Upper lobe of left lung (tissue), 6 donors: ENCODE results near the gene EXOSC5. TPM values are rescaled to one million over a fixed set of nuclear protein-coding genes. Genes with fewer than 3 reads are reported as not detected.
A peak's percentile ranks its signal among the peaks of the same experiment; 100 is the strongest.
"Not testable (repeated sequence)": the region's sequence is repeated elsewhere in the genome, so short reads cannot be mapped to it uniquely, and the experiment has no call there.

ENCODE experiments used
- ATAC-seq, 2 donors: fragments of 200-7000 bp; cut with Tn5 transposase; one replicate each; pipeline ENCODE4 v1.9.1; 2022; ENCODE audit warnings: mild to moderate bottlenecking in 2 of 2, moderate library complexity in 2 of 2; ENCODE audit not compliant: low FRiP score in 2 of 2
- DNase-seq, 2 donors: peaks; one replicate each; pipeline ENCODE4 v3.0.0-alpha.2; 2019 to 2020
- H3K27ac ChIP-seq, 4 donors: fragments of 200-600 bp; sonication (generic); one replicate each; pipeline ENCODE4 v1.5.1; 2016 to 2019
- H3K27me3 ChIP-seq, 4 donors: fragments of 200-600 bp; sonication (generic); one replicate each; pipeline ENCODE4 v1.5.1; 2017 to 2019
- H3K36me3 ChIP-seq, 4 donors: fragments of 200-600 bp; sonication (generic); one replicate each; pipeline ENCODE4 v1.5.1; 2016 to 2019
- H3K4me1 ChIP-seq, 4 donors: fragments of 200-600 bp; sonication (generic); one replicate each; pipeline ENCODE4 v1.5.1; 2018 to 2019
- H3K4me3 ChIP-seq, 4 donors: fragments of 200-600 bp; sonication (generic); one replicate each; pipeline ENCODE4 v1.5.1; 2017 to 2019; ENCODE audit warnings: mild to moderate bottlenecking in 2 of 4, moderate library complexity in 1 of 4
- H3K9me3 ChIP-seq, 4 donors: fragments of 200-600 bp; sonication (generic); one replicate each; pipeline ENCODE4 v1.5.1; 2018 to 2019
- EP300 ChIP-seq, 4 donors: sonication (generic); formaldehyde crosslinking; IDR thresholded peaks; one replicate each; pipeline ENCODE4 v1.5.1; 2017; ENCODE audit warnings: antibody characterized with exemption in 4 of 4, control low read depth in 2 of 4
- POLR2A ChIP-seq, 4 donors: fragments of 450-650 bp; IDR thresholded peaks; one replicate each; pipeline ENCODE4 v1.5.1; 2016 to 2017; ENCODE audit warnings: antibody characterized with exemption in 4 of 4, mild to moderate bottlenecking in 2 of 4
- POLR2AphosphoS5 ChIP-seq, 2 donors: sonication (generic); formaldehyde crosslinking; IDR thresholded peaks; one replicate each; pipeline ENCODE4 v1.5.1; 2017; ENCODE audit warnings: antibody characterized with exemption in 2 of 2
- WGBS, 2 donors: methylation state at CpG; one replicate each; pipeline ENCODE4 v1.1.5; 2017 to 2018; 5-methylcytosine and 5-hydroxymethylcytosine counted together
- total RNA-seq, 6 donors: library from RNA; depleted of rRNA in 4 of 6; stranded (reverse); fragments of >200 nt in 4 of 6; gene quantifications; one replicate each; pipeline versions ENCODE4 v1.1.0 to v1.2.1, GENCODE V29; 2016 to 2021
- TF ChIP-seq, protein P1 (sequence below), 6 experiments: fragments of 450-650 bp in 4 of 6; fragments of 200-600 bp in 2 of 6; sonication (generic) in 2 of 6; IDR thresholded peaks; one replicate each; pipeline ENCODE4 v1.5.1; 2016 to 2019; ENCODE audit warnings: antibody characterized with exemption in 6 of 6
- donor health status: DM: no; HTN: no; CAD: no; lungs with moderate emphysema.
- donor health status: DM: no; HTN: yes; CAD: no; lungs with severe emphysema.

The EXOSC5 gene
- total RNA-seq, 6 donors from 2014 or later: 0.89 to 18.4 (median 16.0) TPM

DNA sequence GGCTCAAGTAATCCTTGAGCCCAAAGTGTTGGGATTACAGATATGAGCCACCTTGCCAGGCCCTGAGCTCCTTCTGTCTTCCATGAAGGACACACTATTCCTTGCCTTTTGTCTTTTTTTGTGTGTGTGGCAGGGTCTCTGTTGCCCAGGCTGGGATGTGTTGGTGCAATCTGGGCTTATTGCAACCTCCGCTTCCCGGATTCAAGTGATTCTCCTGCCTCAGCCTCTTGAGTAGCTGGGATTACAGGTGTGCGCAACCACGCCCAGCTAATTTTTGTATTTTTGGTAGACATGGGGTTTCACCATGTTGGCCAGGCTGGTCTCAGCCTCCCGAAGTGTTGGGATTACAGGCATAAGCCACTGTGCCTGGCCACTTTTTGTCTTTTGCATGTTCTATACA, 11.7 kb upstream of the EXOSC5 start:
- H3K27ac ChIP-seq: peak overlapping the region; percentile 81 to 92 (median 84)
- H3K4me1 ChIP-seq: peaks cover 62 to 91% (median 80%) of the 10 kb centered on the region in 4 donors
- not testable (repeated sequence) for H3K4me3 ChIP-seq, ATAC-seq, H3K27me3 ChIP-seq, H3K9me3 ChIP-seq
- peak in 1 of 2 donors; percentile 60 for DNase-seq
- WGBS, 2 donors: 65 to 78% methylated on average over 5 of the region's 5 CpGs
- peak in 3 of 4 donors; percentile 27 to 78 (median 70) for TF ChIP-seq EP300 (IDR thresholded peaks at IDR 0.05)
- peaks cover 0 to 21% (median 7%) of the 10 kb centered on the region in 4 donors for H3K36me3 ChIP-seq

DNA sequence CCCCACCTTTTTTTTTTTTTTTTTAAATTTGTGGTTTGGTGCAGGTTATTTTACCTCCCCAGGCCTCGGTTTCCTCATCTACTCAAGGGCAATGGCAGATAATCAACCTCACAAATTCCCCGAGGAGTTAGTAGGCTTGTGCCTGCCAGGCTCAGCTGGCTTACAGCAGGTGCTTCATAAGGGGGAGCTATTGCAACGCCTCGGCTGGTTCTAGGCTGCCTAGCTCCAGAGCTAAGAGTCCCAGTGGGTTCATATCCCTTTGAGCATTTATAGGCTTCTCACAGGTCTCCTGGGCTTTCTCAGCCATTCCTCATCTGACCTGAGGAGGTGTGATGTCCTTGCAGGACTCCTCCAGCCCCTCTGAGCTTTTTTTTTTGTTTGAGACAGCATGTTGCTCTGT, 11.1 kb upstream of the EXOSC5 start:
- peak overlapping the region; percentile 81 to 92 (median 84) for H3K27ac ChIP-seq
- H3K36me3 ChIP-seq: peaks cover 0 to 17% (median 4%) of the 10 kb centered on the region in 4 donors
- WGBS, 2 donors: 65 to 93% methylated on average over 4 of the region's 4 CpGs
- H3K4me1 ChIP-seq: peaks cover 62 to 85% (median 79%) of the 10 kb centered on the region in 4 donors
- no peaks in the 10 kb centered on the region for H3K27me3 ChIP-seq
- ATAC-seq (no peak), DNase-seq (peak in 1 of 2 donors; percentile 72)
- TF ChIP-seq, protein P1, sequence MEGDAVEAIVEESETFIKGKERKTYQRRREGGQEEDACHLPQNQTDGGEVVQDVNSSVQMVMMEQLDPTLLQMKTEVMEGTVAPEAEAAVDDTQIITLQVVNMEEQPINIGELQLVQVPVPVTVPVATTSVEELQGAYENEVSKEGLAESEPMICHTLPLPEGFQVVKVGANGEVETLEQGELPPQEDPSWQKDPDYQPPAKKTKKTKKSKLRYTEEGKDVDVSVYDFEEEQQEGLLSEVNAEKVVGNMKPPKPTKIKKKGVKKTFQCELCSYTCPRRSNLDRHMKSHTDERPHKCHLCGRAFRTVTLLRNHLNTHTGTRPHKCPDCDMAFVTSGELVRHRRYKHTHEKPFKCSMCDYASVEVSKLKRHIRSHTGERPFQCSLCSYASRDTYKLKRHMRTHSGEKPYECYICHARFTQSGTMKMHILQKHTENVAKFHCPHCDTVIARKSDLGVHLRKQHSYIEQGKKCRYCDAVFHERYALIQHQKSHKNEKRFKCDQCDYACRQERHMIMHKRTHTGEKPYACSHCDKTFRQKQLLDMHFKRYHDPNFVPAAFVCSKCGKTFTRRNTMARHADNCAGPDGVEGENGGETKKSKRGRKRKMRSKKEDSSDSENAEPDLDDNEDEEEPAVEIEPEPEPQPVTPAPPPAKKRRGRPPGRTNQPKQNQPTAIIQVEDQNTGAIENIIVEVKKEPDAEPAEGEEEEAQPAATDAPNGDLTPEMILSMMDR (IDR thresholded peaks at IDR 0.05): no peak
- no peak for TF ChIP-seq POLR2AphosphoS5 (IDR thresholded peaks at IDR 0.05)
- TF ChIP-seq POLR2A (IDR thresholded peaks at IDR 0.05): no peak
- no peak for TF ChIP-seq EP300 (IDR thresholded peaks at IDR 0.05)
- no peaks in the 10 kb centered on the region for H3K9me3 ChIP-seq
- no peak overlapping the region for H3K4me3 ChIP-seq

DNA sequence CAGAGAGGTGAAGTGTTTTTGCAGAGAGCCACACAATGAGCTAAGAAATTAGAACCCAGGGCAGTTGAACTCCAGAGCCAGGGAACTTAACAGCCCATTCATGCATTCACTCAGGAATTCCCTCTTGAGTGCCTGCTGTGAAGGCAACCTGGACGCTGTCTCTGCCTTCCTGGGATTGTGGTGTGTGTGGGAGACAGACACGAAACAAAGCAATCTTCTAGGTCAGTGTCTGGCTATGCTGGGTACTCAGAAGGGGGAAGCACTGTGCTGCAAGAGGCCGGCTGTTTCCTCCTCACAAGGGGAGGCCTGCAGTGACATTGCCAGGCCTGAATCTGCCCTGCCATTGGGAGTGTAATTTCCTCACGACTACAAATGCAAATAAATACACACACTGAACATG, 10.1 kb upstream of the EXOSC5 start:
- Histone ChIP-seq H3K9me3 (no peaks in the 10 kb centered on the region), H3K4me1 (peaks cover 66 to 83% (median 75%) of the 10 kb centered on the region in 4 donors), H3K27ac (peak overlapping the region; percentile 69 to 92 (median 83)), H3K27me3 (no peaks in the 10 kb centered on the region), H3K4me3 (no peak overlapping the region), H3K36me3 (peaks cover 0 to 23% (median 2%) of the 10 kb centered on the region in 4 donors)
- TF ChIP-seq, protein P1 (IDR thresholded peaks at IDR 0.05): peak in 1 of 6 experiments; percentile 23
- TF ChIP-seq EP300 (IDR thresholded peaks at IDR 0.05) (no peak), POLR2A (IDR thresholded peaks at IDR 0.05) (peak in 1 of 4 donors; percentile 8)
- ATAC-seq (peak; percentile 58 to 59), DNase-seq (no peak)
- 17 to 18% methylated on average over 1 to 4 of the region's 4 CpGs for WGBS, 2 donors

DNA sequence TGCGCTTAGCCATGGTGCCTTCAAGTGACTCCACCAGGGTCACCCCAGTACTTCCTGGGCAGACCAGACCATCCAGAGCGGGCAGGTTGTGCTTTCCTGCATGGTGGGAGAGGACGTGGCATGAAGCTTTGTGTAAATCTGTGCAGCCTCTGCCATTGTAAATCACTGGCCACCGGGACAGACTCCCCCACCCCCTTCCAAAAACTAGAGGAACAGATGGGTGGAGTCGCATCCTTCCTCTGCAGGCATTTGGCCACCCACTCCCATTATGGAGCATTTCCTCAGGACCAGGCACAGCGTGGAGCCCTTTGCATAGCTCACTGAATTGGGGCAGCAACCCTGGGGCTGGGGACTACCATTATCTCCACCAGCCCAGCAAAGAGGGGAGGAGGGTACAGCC, 8.6 kb upstream of the EXOSC5 start:
- peak overlapping the region; percentile 69 to 92 (median 83) for H3K27ac ChIP-seq
- H3K9me3 ChIP-seq: no peaks in the 10 kb centered on the region
- DNase-seq: no peak
- TF ChIP-seq POLR2A (IDR thresholded peaks at IDR 0.05) (no peak), POLR2AphosphoS5 (IDR thresholded peaks at IDR 0.05) (peak in 1 of 2 donors; percentile 33), EP300 (IDR thresholded peaks at IDR 0.05) (no peak)
- H3K27me3 ChIP-seq: no peaks in the 10 kb centered on the region
- H3K4me3 ChIP-seq: no peak overlapping the region
- 66 to 69% methylated on average over 6 of the region's 6 CpGs for WGBS, 2 donors
- no peak for ATAC-seq
- H3K36me3 ChIP-seq: peaks cover 0 to 14% (median 2%) of the 10 kb centered on the region in 4 donors
- H3K4me1 ChIP-seq: peaks cover 58 to 83% (median 64%) of the 10 kb centered on the region in 4 donors

DNA sequence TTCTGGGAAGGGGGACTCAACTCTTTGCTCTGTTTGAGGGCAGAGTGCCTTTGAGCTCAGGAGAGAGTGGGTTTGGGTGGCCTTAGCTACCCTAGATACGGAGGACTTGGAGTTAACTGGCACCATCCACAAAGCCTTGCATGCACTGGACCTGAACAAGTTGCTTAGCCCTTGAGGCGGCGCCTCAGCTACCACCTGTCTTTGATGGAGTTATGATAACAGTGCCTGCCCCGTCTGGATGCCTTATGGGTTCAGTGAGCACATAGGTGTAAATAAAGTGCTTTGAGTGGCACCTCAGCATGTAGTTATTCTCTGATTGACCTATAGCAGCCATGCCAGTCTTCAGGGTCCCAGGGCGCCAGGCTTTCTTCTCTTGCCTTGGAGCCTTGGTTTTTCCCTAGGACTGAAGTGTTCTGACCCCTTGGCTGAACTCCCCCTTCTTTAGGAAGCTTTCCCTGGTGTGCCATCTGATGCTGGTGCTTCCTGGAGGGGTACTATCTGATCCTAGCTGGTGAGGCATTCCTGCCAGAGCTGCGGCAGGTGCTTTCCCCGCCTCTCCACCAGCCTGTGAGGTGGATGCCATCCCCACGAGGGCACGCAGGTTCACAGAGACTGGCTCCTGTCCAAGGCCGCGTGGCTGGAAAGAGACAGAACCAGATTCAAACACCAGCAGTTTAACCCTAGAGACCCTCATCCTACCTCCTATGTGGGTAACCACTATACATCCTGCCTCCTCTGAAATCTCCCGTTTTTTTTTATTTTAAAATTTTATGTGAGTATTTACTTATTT, 6.2 kb upstream of the EXOSC5 start:
- Histone ChIP-seq H3K36me3 (peaks cover 0 to 14% (median 2%) of the 10 kb centered on the region in 4 donors), H3K4me3 (no peak overlapping the region), H3K27ac (peak overlapping the region; percentile 24 to 63 (median 40)), H3K9me3 (no peaks in the 10 kb centered on the region), H3K4me1 (peaks cover 47 to 72% (median 56%) of the 10 kb centered on the region in 4 donors), H3K27me3 (no peaks in the 10 kb centered on the region)
- 64 to 72% methylated on average over 11 to 12 of the region's 12 CpGs for WGBS, 2 donors
- TF ChIP-seq POLR2AphosphoS5 (IDR thresholded peaks at IDR 0.05) (no peak), EP300 (IDR thresholded peaks at IDR 0.05) (no peak)
- ATAC-seq (no peak), DNase-seq (no peak)

DNA sequence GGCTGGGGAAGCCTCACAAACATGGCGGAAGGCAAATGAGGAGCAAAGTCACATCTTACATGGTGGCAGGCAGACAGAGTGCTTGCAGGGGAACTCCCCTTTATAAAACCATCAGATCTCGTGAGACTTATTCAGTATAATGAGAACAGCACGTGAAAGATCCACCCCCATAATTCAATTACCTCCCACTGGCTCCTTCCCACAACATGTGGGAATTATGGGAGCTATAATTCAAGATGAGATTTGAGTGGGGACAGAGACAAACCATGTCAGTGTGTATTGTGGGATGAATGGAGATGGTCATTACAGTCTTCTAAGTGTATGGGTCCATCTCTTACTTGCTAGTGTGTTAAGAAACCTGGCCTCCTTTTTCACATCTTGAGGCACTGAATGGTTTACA, 4.9 kb upstream of the EXOSC5 start:
- 87 to 91% methylated on average over 3 of the region's 3 CpGs for WGBS, 2 donors
- Histone ChIP-seq H3K4me1 (peaks cover 37 to 65% (median 47%) of the 10 kb centered on the region in 4 donors), H3K4me3 (no peak overlapping the region), H3K9me3 (no peaks in the 10 kb centered on the region), H3K27ac (peak overlapping the region in 2 of 4 donors; percentile 36 to 63), H3K27me3 (no peaks in the 10 kb centered on the region), H3K36me3 (peaks cover 0 to 14% (median 2%) of the 10 kb centered on the region in 4 donors)
- DNase-seq (no peak), ATAC-seq (no peak)
- TF ChIP-seq EP300 (IDR thresholded peaks at IDR 0.05): no peak
- no peak for TF ChIP-seq POLR2AphosphoS5 (IDR thresholded peaks at IDR 0.05)
- no peak for TF ChIP-seq POLR2A (IDR thresholded peaks at IDR 0.05)
- TF ChIP-seq, protein P1 (IDR thresholded peaks at IDR 0.05): no peak
